ENCODE measurements around the gene DAD1.
"Not testable (repeated sequence)": the region's sequence is repeated elsewhere in the genome, so short reads cannot be mapped to it uniquely, and the experiment has no call there.

The DAD1 gene

GRCh38 chr14:22598099-22598895 lies 9.3 kb upstream of the DAD1 start, which contains the start of gene ABHD4:
Gene ABHD4 (plus strand): TSS chr14:22598300. CDS start chr14:22598307, 7 bp downstream.
- peak in 1 of 2 experiments; percentile 47 for DNase-seq

GRCh38 chr14:22597771-22598098 lies 8.7 kb upstream of the DAD1 start:
- no peak for DNase-seq

GRCh38 chr14:22597265-22597664 lies 8.2 kb upstream of the DAD1 start:
- no peak for DNase-seq

GRCh38 chr14:22596354-22596879 lies 7.4 kb upstream of the DAD1 start:
- DNase-seq: no peak

- no peak for DNase-seq
Observed at GRCh38 chr14:22594156-22594716, 5.2 kb upstream of the DAD1 start.

GRCh38 chr14:22593601-22594000 lies 4.6 kb upstream of the DAD1 start:
- DNase-seq: no peak

GRCh38 chr14:22593189-22593588 lies 4.2 kb upstream of the DAD1 start:
- no peak for DNase-seq

GRCh38 chr14:22588526-22589095 lies 413 bp downstream of the DAD1 start:
- DNase-seq: no peak

GRCh38 chr14:22587677-22588422 lies 1.2 kb downstream of the DAD1 start:
- not testable (repeated sequence) for DNase-seq

- DNase-seq: no peak
Observed at GRCh38 chr14:22587247-22587646, 1.8 kb downstream of the DAD1 start.

- DNase-seq: no peak
Observed at GRCh38 chr14:22583994-22584393, 5.0 kb downstream of the DAD1 start.

- no peak for DNase-seq
Observed at GRCh38 chr14:22580625-22581024, 8.4 kb downstream of the DAD1 start.

GRCh38 chr14:22579881-22580280 lies 9.1 kb downstream of the DAD1 start:
- DNase-seq: no peak

- DNase-seq: no peak
Observed at GRCh38 chr14:22579236-22579635, 9.8 kb downstream of the DAD1 start.

- DNase-seq: no peak
Observed at GRCh38 chr14:22577334-22577908, 11.6 kb downstream of the DAD1 start.

GRCh38 chr14:22573804-22574203 lies 15.2 kb downstream of the DAD1 start:
- no peak for DNase-seq

GRCh38 chr14:22572562-22573058 lies 16.4 kb downstream of the DAD1 start:
- no peak for DNase-seq

- peak in 1 of 2 experiments; percentile 62 for DNase-seq
Observed at GRCh38 chr14:22570132-22570949, 18.7 kb downstream of the DAD1 start.

GRCh38 chr14:22569737-22570131 lies 19.3 kb downstream of the DAD1 start:
- DNase-seq: no peak

GRCh38 chr14:22569106-22569736 lies 19.8 kb downstream of the DAD1 start:
- no peak for DNase-seq

GRCh38 chr14:22567437-22567836 lies 21.6 kb downstream of the DAD1 start:
- no peak for DNase-seq
